Gastroesophageal sphincter (tissue), 4 donors: ENCODE data around the gene RAB17. TPM values are rescaled to one million over a fixed set of nuclear protein-coding genes. Genes with fewer than 3 reads are reported as not detected.

ENCODE experiments used
- ATAC-seq: fragments of 150-250 bp; one replicate; pipeline ENCODE4 v1.9.1; 2016; ENCODE audit warnings: mild to moderate bottlenecking, moderate library complexity
- H3K27ac ChIP-seq, 4 donors: fragments of 200-600 bp; sonication (generic) in 3 of 4; 1 replicate in 3 of 4; 2 replicates in 1 of 4; pipeline ENCODE4 v1.5.1; 2016 to 2019
- H3K27me3 ChIP-seq: fragments of 200-600 bp; sonication (generic); one replicate; pipeline ENCODE4 v1.5.1; 2019
- H3K36me3 ChIP-seq, 2 donors: fragments of 200-600 bp; sonication (generic); one replicate each; pipeline ENCODE4 v1.5.1; 2019; ENCODE audit warnings: control low read depth in 1 of 2
- H3K4me1 ChIP-seq, 3 donors: fragments of 200-600 bp; sonication (generic); 1 replicate in 2 of 3; 2 replicates in 1 of 3; pipeline ENCODE4 v1.5.1; 2016 to 2019; ENCODE audit warnings: control low read depth in 2 of 3
- H3K4me3 ChIP-seq, 2 donors: fragments of 200-600 bp; sonication (generic); one replicate each; pipeline ENCODE4 v1.5.1; 2019; ENCODE audit warnings: mild to moderate bottlenecking in 1 of 2, moderate library complexity in 1 of 2
- H3K9me3 ChIP-seq, 3 donors: fragments of 200-600 bp; sonication (generic); one replicate each; pipeline ENCODE4 v1.5.1; 2017 to 2019; ENCODE audit warnings: control low read depth in 2 of 3
- CTCF ChIP-seq, 4 experiments: fragments of 200-600 bp in 2 of 4; fragments of 450-650 bp in 2 of 4; sonication (generic) in 1 of 4; IDR thresholded peaks; one replicate each; pipeline ENCODE4 v1.5.1; 2017 to 2019; ENCODE audit warnings: antibody characterized with exemption in 4 of 4, mild to moderate bottlenecking in 2 of 4, moderate library complexity in 2 of 4
- EP300 ChIP-seq: sonication (generic); formaldehyde crosslinking; IDR thresholded peaks from one replicate; pipeline ENCODE4 v1.6.1; 2017; ENCODE audit warnings: antibody characterized with exemption, mild to moderate bottlenecking
- POLR2A ChIP-seq, 2 donors: fragments of 450-650 bp; IDR thresholded peaks; one replicate each; pipeline ENCODE4 v1.6.1; 2017; ENCODE audit warnings: antibody characterized with exemption in 2 of 2, mild to moderate bottlenecking in 2 of 2, moderate library complexity in 1 of 2
- POLR2AphosphoS5 ChIP-seq: sonication (generic); formaldehyde crosslinking; IDR thresholded peaks from one replicate; pipeline ENCODE4 v1.6.1; 2017; ENCODE audit warnings: antibody characterized with exemption
- WGBS, 2 donors: methylation state at CpG; one replicate each; pipeline ENCODE4 v1.1.5; 2018; ENCODE audit warnings: low coverage in 1 of 2; 5-methylcytosine and 5-hydroxymethylcytosine counted together
- total RNA-seq, 4 donors: library from RNA; depleted of rRNA; stranded (reverse); fragments of >200 nt; gene quantifications; one replicate each; pipeline ENCODE4 v1.1.0, GENCODE V29; 2016

The RAB17 gene, protein sequence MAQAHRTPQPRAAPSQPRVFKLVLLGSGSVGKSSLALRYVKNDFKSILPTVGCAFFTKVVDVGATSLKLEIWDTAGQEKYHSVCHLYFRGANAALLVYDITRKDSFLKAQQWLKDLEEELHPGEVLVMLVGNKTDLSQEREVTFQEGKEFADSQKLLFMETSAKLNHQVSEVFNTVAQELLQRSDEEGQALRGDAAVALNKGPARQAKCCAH
- total RNA-seq, result 1 to 10 TPM in 3 of 4 donors, under 1 TPM in 1; 0.81 to 6.7 (median 3.2) TPM

- Histone ChIP-seq H3K9me3 (no peaks in the 10 kb centered on the region), H3K36me3 (no peaks in the 10 kb centered on the region), H3K4me1 (peaks cover 0 to 48% (median 24%) of the 10 kb centered on the region in 3 donors), H3K27ac (peak within 1 kb of the TSS in 3 of 4 donors; percentile 57 to 75 (median 68)), H3K4me3 (no peak within 1 kb of the TSS), H3K27me3 (no peaks in the 10 kb centered on the region)
- no peak for TF ChIP-seq POLR2A (IDR thresholded peaks at IDR 0.05)
- no peak for TF ChIP-seq CTCF (IDR thresholded peaks at IDR 0.05)
- TF ChIP-seq EP300, result no peak
- peak; percentile 26 for TF ChIP-seq POLR2AphosphoS5
- ATAC-seq, result no peak
- WGBS, 2 donors, result 43 to 54% methylated on average over 4 to 5 of the region's 16 CpGs
These were observed at the start of gene RAB17 for GRCh38 chr2:237590272-237591140. Gene RAB17 (minus strand): TSS chr2:237590734. CDS start chr2:237586154, 4,580 bp downstream.

GRCh38 chr2:237639836-237640220 is 49.3 kb upstream of the RAB17 start:
- 100% methylated on average over 1 of the region's 6 CpGs; no CpG with 5 or more reads in 1 of the 2 donors for WGBS, 2 donors

DNA sequence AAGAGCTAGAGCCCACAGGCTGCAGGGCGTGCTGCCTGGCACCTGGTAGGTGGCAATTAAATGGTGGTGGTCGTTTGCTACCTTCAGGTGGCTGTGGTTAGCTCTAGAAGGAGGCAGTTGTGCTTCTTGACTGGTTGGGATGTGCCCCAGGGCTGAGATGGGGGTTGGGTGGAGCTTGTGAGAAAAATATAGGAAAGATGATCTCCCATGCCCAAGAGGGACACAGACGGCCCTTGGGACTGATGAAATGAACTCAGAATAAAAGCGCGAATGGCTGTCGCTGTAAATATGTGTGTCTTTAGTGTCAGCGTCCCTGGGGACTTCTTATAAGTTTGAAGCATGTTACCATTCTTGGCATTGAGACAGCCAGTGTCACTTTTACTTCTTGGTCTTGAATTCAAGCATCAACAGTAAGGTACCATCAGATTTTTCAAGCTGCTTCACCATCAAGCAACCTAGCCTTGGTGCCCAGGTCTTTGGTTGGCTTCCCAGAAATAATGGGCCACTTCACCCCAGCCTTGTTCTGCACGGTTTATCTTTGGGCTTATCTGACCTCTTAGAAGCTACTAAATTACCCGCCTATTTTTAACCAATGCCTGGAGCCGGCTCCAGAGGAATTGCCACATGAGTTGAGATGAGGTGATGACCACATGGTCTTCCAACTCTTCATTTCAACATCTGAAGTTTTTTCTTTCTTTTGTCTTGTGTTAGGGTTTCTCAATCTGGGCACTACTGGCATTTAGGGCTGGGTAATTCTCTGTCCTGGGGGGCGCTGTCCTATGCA is 48.7 kb upstream of the RAB17 start:
- Histone ChIP-seq H3K27me3 (no peaks in the 10 kb centered on the region), H3K4me1 (no peaks in the 10 kb centered on the region), H3K4me3 (no peak overlapping the region), H3K36me3 (no peaks in the 10 kb centered on the region), H3K9me3 (no peaks in the 10 kb centered on the region), H3K27ac (no peak overlapping the region)
- TF ChIP-seq POLR2A (IDR thresholded peaks at IDR 0.05) (no peak), POLR2AphosphoS5 (no peak), EP300 (no peak), CTCF (IDR thresholded peaks at IDR 0.05) (no peak)
- WGBS, 2 donors, result 84 to 90% methylated on average over 8 to 11 of the region's 11 CpGs
- no peak for ATAC-seq

More at GRCh38 chr2:237639836-237640220, 49.3 kb upstream of the RAB17 start:
- TF ChIP-seq EP300 (no peak), POLR2AphosphoS5 (no peak), CTCF (IDR thresholded peaks at IDR 0.05) (no peak), POLR2A (IDR thresholded peaks at IDR 0.05) (no peak)
- H3K4me3 ChIP-seq, result no peak overlapping the region
- H3K27ac ChIP-seq, result no peak overlapping the region
- ATAC-seq, result no peak
- no peaks in the 10 kb centered on the region for H3K4me1 ChIP-seq
- peaks cover 0 to 6% of the 10 kb centered on the region in 2 donors for H3K36me3 ChIP-seq
- H3K27me3 ChIP-seq, result no peaks in the 10 kb centered on the region
- no peaks in the 10 kb centered on the region for H3K9me3 ChIP-seq

GRCh38 chr2:237638176-237638575 is 47.6 kb upstream of the RAB17 start:
- H3K4me1 ChIP-seq, result peaks cover 2 to 9% (median 4%) of the 10 kb centered on the region in 3 donors
- H3K27ac ChIP-seq, result no peak overlapping the region
- WGBS, 2 donors, result 85 to 90% methylated on average over 2 to 5 of the region's 8 CpGs
- H3K4me3 ChIP-seq, result no peak overlapping the region
- TF ChIP-seq POLR2AphosphoS5 (no peak), POLR2A (IDR thresholded peaks at IDR 0.05) (no peak), EP300 (no peak), CTCF (IDR thresholded peaks at IDR 0.05) (no peak)
- ATAC-seq, result no peak
- no peaks in the 10 kb centered on the region for H3K36me3 ChIP-seq
- no peaks in the 10 kb centered on the region for H3K9me3 ChIP-seq
- H3K27me3 ChIP-seq, result no peaks in the 10 kb centered on the region
